K562 treated with DMSO at 1 percent for 24 hours (cell line): ENCODE data around the gene RPEL1. TPM values are rescaled to one million over a fixed set of nuclear protein-coding genes. Genes with fewer than 3 reads are reported as not detected.

Source experiments
- total RNA-seq: library from RNA; unstranded; fragments of 300-600 nt; gene quantifications from 2 replicates; pipeline ENCODE4 v1.2.3, GENCODE V29; 2022; ENCODE audit warnings: low read depth; ENCODE audit not compliant: insufficient read depth

Gene RPEL1
- not detected in 2 replicates for total RNA-seq

GRCh38 chr10:103245587-103245986 is at the start of gene RPEL1:
Gene RPEL1, plus strand, starts transcription at chr10:103245887. Its CDS starts 110 bp downstream, at chr10:103245997.

GRCh38 chr10:103276896-103277712 is 31.4 kb downstream of the RPEL1 start, which contains the start of gene INA:
Gene INA, plus strand, starts transcription at chr10:103277138. Its CDS starts 74 bp downstream, at chr10:103277212.

Other genes with a start within 250 kb of the RPEL1 start
- 40.6 and 41.5 TPM in 2 replicates for gene NT5C2, start 52.6 kb upstream of the RPEL1 start, total RNA-seq
- gene INA, start 31.3 kb downstream of the RPEL1 start, total RNA-seq, result 0.13 TPM in 1 of 2 replicates, not detected in the other
- 8.8 and 11.7 TPM in 2 replicates for gene PCGF6, start 105.3 kb downstream of the RPEL1 start, total RNA-seq
- gene TAF5, start 122.1 kb downstream of the RPEL1 start, total RNA-seq, result 8.9 and 9.2 TPM in 2 replicates
- 361 and 401 TPM in 2 replicates for gene ATP5MK, start 150.6 kb downstream of the RPEL1 start, total RNA-seq
- gene PDCD11, start 150.7 kb downstream of the RPEL1 start, total RNA-seq, result 19.1 and 22.1 TPM in 2 replicates
- 0.95 and 1.5 TPM in 2 replicates for gene CALHM2, start 206.5 kb downstream of the RPEL1 start, total RNA-seq
- gene CALHM1, start 213.0 kb downstream of the RPEL1 start, total RNA-seq, result not detected in 2 replicates
- gene CALHM3, start 233.4 kb downstream of the RPEL1 start, total RNA-seq, result not detected in 2 replicates
- gene NEURL1, start 247.8 kb downstream of the RPEL1 start, total RNA-seq, result 0.22 and 0.68 TPM in 2 replicates